Measurements from ENCODE around the gene TMEM201.

GRCh38 chr1:9593492-9594465 lies 5.1 kb downstream of the TMEM201 start:
- no peak for TF ChIP-seq CTCF (IDR thresholded peaks at IDR 0.05)
- no peak for TF ChIP-seq EP300 (IDR thresholded peaks at IDR 0.05)

Measured in A549 (cell line).